K562 (cell line): Measurements from ENCODE around the gene GREB1. TPM values are rescaled to one million over a fixed set of nuclear protein-coding genes. Genes with fewer than 3 reads are reported as not detected.

Source experiments
- STAG1 ChIP-seq: sonication (generic); formaldehyde crosslinking; IDR thresholded peaks from 2 replicates; pipeline ENCODE4 v1.5.0; 2020; ENCODE audit warnings: missing genetic modification reagents, borderline replicate concordance
- ZFP36 ChIP-seq: fragments of 150-350 bp; IDR thresholded peaks from 2 replicates; pipeline ENCODE4 v1.6.1; 2018; ENCODE audit warnings: low read length, low read depth; ENCODE audit not compliant: partially characterized antibody
- polyA plus RNA-seq, 8 experiments: library from polyadenylated mRNA; depleted of rRNA in 4 of 8; stranded (reverse) in 5 of 8; unstranded in 3 of 8; fragments of >200 nt; fragmentation: Nextera tagmentation in 2 of 8; fragmentation: Illumina TruSeq in 1 of 8; extraction: Ambion mirVana in 2 of 8; extraction: Trizol in 1 of 8; gene quantifications; 2 replicates each; pipeline versions ENCODE4 v1.2.1 to v1.2.3, GENCODE V29; 2011 to 2014; ENCODE audit warnings: inconsistent platforms in 1 of 8, missing spikeins in 1 of 8
- total RNA-seq, 7 experiments: library from RNA; depleted of rRNA in 6 of 7; stranded (reverse); fragments of >200 nt in 6 of 7; fragmentation: Illumina TruSeq in 2 of 7; extraction: Trizol in 2 of 7; gene quantifications; 2 replicates each; pipeline versions ENCODE4 v1.2.1 to v1.2.3, GENCODE V29; 2011 to 2021; ENCODE audit warnings: low replicate concordance in 1 of 7
- TF ChIP-seq, protein P1 (sequence below), 2 experiments: IDR thresholded peaks; 2 replicates each; pipeline ENCODE4 v1.6.1; 2011; ENCODE audit warnings: borderline replicate concordance in 1 of 2, control low read depth in 1 of 2, low read depth in 1 of 2, low read length in 1 of 2, mild to moderate bottlenecking in 1 of 2, mixed read lengths in 1 of 2, moderate library complexity in 1 of 2; ENCODE audit not compliant: insufficient read depth in 1 of 2, insufficient read length in 1 of 2, poor library complexity in 1 of 2, severe bottlenecking in 1 of 2; ENCODE audit errors: extremely low read depth in 1 of 2
- TF ChIP-seq, protein P2 (sequence below): sonication (generic); formaldehyde crosslinking; IDR thresholded peaks from 2 replicates; pipeline ENCODE4 v1.8.1; 2023; ENCODE audit warnings: mild to moderate bottlenecking, missing genetic modification reagents

GREB1 gene
- total and polyA plus RNA-seq, 9 of the 15 experiments (the other 6 are each of a cell fraction or from before 2014, with no cell fraction given), result 0.04 to 0.86 (median 0.10) TPM; not detected in 1

DNA sequence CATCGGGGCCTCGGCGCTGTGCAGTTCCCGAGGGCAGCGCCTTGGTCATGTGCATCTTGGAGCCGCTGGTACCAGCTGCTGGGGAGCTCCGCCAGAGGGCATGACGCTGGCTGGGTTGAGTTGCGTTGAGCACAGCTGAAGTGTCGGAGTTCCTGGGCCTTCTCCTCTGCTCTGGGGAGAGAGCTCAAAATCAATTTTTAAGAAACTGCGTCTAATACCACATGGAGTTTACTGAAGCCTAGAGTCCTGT is 48.7 kb downstream of the GREB1 start (continued):
- TF ChIP-seq, protein P1, sequence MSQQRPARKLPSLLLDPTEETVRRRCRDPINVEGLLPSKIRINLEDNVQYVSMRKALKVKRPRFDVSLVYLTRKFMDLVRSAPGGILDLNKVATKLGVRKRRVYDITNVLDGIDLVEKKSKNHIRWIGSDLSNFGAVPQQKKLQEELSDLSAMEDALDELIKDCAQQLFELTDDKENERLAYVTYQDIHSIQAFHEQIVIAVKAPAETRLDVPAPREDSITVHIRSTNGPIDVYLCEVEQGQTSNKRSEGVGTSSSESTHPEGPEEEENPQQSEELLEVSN (IDR thresholded peaks at IDR 0.05; ENCODE audit: borderline replicate concordance in 1 of 2, extremely low read depth in 1 of 2, insufficient read depth in 1 of 2, insufficient read length in 1 of 2, low read depth in 1 of 2, low read length in 1 of 2, poor library complexity in 1 of 2, severe bottlenecking in 1 of 2), result no peak
- TF ChIP-seq, protein P2, sequence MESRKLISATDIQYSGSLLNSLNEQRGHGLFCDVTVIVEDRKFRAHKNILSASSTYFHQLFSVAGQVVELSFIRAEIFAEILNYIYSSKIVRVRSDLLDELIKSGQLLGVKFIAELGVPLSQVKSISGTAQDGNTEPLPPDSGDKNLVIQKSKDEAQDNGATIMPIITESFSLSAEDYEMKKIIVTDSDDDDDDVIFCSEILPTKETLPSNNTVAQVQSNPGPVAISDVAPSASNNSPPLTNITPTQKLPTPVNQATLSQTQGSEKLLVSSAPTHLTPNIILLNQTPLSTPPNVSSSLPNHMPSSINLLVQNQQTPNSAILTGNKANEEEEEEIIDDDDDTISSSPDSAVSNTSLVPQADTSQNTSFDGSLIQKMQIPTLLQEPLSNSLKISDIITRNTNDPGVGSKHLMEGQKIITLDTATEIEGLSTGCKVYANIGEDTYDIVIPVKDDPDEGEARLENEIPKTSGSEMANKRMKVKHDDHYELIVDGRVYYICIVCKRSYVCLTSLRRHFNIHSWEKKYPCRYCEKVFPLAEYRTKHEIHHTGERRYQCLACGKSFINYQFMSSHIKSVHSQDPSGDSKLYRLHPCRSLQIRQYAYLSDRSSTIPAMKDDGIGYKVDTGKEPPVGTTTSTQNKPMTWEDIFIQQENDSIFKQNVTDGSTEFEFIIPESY, result peak; percentile 40; the same call in 1 of the 2 replicates
- TF ChIP-seq STAG1, result 0 out of 2 replicates have a peak, but pooled peaks have one; percentile 47
- TF ChIP-seq ZFP36, result no peak
